ENCODE measurements around the gene SERPINB13.
A peak's percentile ranks its signal among the peaks of the same experiment; 100 is the strongest.

The SERPINB13 gene

DNA sequence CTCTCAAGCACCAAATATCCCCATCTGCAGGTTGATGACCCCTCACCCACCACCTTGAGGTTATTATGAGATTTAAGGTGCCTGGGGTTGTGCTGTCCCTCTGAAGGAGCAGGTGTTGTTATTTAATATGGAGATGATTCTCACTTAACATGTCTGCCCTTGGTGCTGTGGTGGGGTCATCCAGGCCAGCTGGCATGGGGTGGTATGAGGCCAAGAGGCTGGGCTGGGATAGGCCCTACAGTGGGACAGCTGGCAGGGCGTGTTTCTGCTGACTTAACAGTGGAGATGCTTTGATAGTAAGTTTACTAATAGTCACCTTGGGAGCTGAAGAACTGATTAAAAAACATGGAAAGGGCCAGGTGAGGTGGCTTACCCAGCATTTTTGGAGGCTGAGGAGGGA lies 22.6 kb upstream of the SERPINB13 start:
- TF ChIP-seq, protein P1, sequence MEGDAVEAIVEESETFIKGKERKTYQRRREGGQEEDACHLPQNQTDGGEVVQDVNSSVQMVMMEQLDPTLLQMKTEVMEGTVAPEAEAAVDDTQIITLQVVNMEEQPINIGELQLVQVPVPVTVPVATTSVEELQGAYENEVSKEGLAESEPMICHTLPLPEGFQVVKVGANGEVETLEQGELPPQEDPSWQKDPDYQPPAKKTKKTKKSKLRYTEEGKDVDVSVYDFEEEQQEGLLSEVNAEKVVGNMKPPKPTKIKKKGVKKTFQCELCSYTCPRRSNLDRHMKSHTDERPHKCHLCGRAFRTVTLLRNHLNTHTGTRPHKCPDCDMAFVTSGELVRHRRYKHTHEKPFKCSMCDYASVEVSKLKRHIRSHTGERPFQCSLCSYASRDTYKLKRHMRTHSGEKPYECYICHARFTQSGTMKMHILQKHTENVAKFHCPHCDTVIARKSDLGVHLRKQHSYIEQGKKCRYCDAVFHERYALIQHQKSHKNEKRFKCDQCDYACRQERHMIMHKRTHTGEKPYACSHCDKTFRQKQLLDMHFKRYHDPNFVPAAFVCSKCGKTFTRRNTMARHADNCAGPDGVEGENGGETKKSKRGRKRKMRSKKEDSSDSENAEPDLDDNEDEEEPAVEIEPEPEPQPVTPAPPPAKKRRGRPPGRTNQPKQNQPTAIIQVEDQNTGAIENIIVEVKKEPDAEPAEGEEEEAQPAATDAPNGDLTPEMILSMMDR (IDR thresholded peaks at IDR 0.05; ENCODE audit: borderline replicate concordance, control extremely low read depth, extremely low read depth, insufficient read depth, missing control alignments) = no peak
- in situ Hi-C loops (cut with MboI; ENCODE audit: low sequenced_read_pairs, unreplicated experiment) = no loop called here
- DNase-seq (ENCODE audit: low spot score) = no peak

DNA sequence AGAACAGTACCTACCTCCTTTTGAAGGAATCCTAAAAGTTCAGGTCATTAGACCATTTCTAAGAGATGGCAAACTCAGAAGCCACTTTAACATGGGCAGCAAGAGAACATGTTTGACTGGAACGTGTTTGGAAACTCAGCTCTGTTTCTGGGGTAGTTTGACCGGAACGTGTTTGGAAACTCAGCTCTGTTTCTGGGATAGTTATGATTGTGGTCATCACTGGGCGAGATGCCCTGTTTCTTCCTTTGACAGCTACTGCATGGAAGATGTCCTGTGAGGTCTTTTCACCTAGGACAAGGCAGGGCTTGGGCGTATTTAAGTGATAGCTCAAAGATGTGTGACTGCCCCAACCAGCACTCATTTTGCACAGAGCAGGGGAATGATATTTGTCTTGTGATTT lies 19.9 kb upstream of the SERPINB13 start:
- no peak for DNase-seq (ENCODE audit: low spot score)
- TF ChIP-seq, protein P1 (IDR thresholded peaks at IDR 0.05; ENCODE audit: borderline replicate concordance, control extremely low read depth, extremely low read depth, insufficient read depth, missing control alignments) = no peak
- in situ Hi-C loops (cut with MboI; ENCODE audit: low sequenced_read_pairs, unreplicated experiment) = no loop called here

DNA sequence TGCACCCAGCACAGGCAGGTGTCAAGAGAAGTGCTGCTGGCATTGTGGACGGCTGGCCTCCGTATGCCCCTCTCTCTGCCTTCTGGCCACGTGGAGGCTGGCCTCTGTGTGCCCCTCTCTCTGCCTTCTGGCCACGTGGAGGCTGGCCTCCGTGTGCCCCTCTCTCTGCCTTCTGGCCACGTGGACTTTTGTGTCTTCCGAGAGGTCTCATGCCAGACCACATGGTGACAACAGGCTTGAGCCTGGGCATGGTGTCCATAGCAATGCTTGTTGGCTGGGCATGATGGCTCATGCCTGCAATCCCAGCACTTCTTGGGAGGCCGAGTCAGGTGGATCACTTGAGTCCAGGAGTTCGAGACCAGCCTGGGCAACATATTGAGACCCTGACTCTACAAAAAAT lies 19.3 kb upstream of the SERPINB13 start:
- DNase-seq (ENCODE audit: low spot score) = no peak
- in situ Hi-C loops (cut with MboI; ENCODE audit: low sequenced_read_pairs, unreplicated experiment) = no loop called here
- TF ChIP-seq, protein P1 (IDR thresholded peaks at IDR 0.05; ENCODE audit: borderline replicate concordance, control extremely low read depth, extremely low read depth, insufficient read depth, missing control alignments) = no peak

DNA sequence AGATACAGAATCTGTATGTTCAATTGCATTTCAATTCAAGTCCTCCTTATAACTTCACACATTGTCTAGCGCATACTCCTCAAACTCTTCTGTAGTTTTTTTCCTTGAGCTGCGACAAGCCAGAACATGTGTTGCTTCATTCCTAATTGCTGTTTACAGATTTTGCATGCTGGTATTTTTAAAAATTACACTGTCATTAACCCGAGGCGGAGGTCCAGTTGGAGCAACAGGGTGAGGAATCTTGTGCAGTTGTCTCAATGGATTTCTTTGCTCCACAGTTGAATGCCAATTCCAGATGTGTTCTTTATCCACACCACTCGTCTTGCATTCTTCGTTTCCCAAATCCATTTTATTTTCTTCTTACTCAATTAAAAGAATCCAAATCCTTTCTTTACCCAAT lies 16.4 kb upstream of the SERPINB13 start:
- in situ Hi-C loops (cut with MboI; ENCODE audit: low sequenced_read_pairs, unreplicated experiment) = loop anchor here (10.0 kb wide), 1 partner anchor 46 kb away; no protein-coding TSS in a partner anchor
- TF ChIP-seq, protein P1 (IDR thresholded peaks at IDR 0.05; ENCODE audit: borderline replicate concordance, control extremely low read depth, extremely low read depth, insufficient read depth, missing control alignments) = no peak
- DNase-seq (ENCODE audit: low spot score) = no peak

DNA sequence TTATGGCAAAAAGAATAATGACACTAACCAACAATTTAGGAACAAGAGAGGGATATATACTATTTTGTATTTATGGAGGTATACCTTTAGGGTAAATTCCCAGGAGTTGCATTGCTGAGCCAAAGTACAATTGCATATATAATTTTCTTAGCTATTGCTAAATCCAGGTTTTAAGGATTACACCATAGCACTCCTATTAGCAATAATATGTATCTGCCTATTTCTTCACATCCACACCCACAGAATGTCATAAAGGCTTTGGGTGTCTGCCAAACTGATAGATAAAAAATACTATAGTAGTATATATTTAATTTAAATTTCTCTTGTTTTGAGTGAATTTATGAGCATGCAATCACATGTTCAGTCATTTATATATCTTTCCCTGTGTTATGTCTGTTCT lies 11.5 kb upstream of the SERPINB13 start:
- TF ChIP-seq, protein P1 (IDR thresholded peaks at IDR 0.05; ENCODE audit: borderline replicate concordance, control extremely low read depth, extremely low read depth, insufficient read depth, missing control alignments) = no peak
- in situ Hi-C loops (cut with MboI; ENCODE audit: low sequenced_read_pairs, unreplicated experiment) = loop anchor here (10.0 kb wide), 1 partner anchor 51 kb away; no protein-coding TSS in a partner anchor
- DNase-seq (ENCODE audit: low spot score) = no peak

DNA sequence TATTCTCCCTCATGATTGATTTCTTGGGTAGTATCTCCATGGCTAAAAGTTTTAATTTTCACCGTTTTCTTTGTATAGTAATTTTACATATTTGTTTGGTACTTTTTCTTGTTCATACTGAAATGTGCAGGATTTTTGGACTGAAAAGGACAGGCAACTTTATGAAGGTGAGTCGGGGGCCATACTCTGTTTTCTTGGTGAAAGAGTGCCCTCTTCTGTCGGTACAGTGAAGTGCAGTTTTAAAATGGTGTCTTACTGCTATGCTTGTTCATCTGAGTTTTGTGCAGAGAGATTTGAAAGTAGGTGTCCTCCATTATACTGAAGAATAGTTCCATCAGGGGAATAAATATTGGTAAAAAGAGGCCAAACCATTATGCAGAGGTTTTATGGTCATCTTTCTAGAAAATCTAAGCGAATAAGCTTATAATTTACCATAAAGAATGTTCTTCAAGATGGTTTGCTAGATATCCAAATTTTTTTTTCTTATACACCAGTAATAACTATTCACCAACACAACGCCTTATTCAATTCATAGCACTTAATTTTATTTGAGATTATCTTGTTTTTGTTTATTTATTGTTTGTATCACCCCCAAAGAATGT lies 8.7 kb upstream of the SERPINB13 start:
- DNase-seq (ENCODE audit: low spot score) = peak; percentile 31
- in situ Hi-C loops (cut with MboI; ENCODE audit: low sequenced_read_pairs, unreplicated experiment) = loop anchor here (10.0 kb wide), 1 partner anchor 54 kb away; no protein-coding TSS in a partner anchor
- TF ChIP-seq, protein P1 (IDR thresholded peaks at IDR 0.05; ENCODE audit: borderline replicate concordance, control extremely low read depth, extremely low read depth, insufficient read depth, missing control alignments) = peak; percentile 46
